Glutamatergic neuron (in vitro differentiated cells): ENCODE measurements around the gene PSME2. TPM values are rescaled to one million over a fixed set of nuclear protein-coding genes. Genes with fewer than 3 reads are reported as not detected.
A peak's percentile ranks its signal among the peaks of the same experiment; 100 is the strongest.

Experiments
- DNase-seq: peaks from one replicate; pipeline ENCODE4 v3.0.0; 2022
- H3K27ac Mint-ChIP-seq: one replicate; pipeline ENCODE4 v1.8.0; 2020; ENCODE audit warnings: mild to moderate bottlenecking, mixed read lengths, inconsistent platforms; ENCODE audit not compliant: unreplicated experiment
- H3K27me3 Mint-ChIP-seq: one replicate; pipeline ENCODE4 v1.8.0; 2020; ENCODE audit warnings: mild to moderate bottlenecking, moderate library complexity, mixed read lengths, inconsistent platforms; ENCODE audit not compliant: unreplicated experiment
- H3K36me3 Mint-ChIP-seq: one replicate; pipeline ENCODE4 v1.8.0; 2020; ENCODE audit warnings: mild to moderate bottlenecking, mixed read lengths, inconsistent platforms; ENCODE audit not compliant: unreplicated experiment
- H3K4me1 Mint-ChIP-seq: one replicate; pipeline ENCODE4 v1.8.0; 2020; ENCODE audit warnings: mild to moderate bottlenecking, low read depth, mixed read lengths, inconsistent platforms; ENCODE audit not compliant: unreplicated experiment
- H3K4me3 Mint-ChIP-seq: one replicate; pipeline ENCODE4 v1.8.0; 2020; ENCODE audit warnings: mild to moderate bottlenecking, mixed read lengths, inconsistent platforms; ENCODE audit not compliant: unreplicated experiment
- H3K9me3 Mint-ChIP-seq: one replicate; pipeline ENCODE4 v1.8.0; 2020; ENCODE audit warnings: mild to moderate bottlenecking, moderate library complexity, mixed read lengths, inconsistent platforms; ENCODE audit not compliant: unreplicated experiment
- CTCF ChIP-seq: fragments of 200-600 bp; sonication (generic); IDR thresholded peaks from one replicate; pipeline ENCODE4 v1.5.0; 2021; ENCODE audit not compliant: partially characterized antibody, unreplicated experiment
- total RNA-seq: library from RNA; stranded (reverse); fragmentation: NEBNext Ultra II Directional; extraction: Animal tissue kit (Norgen Biotek cat#: 25700); gene quantifications from one replicate; pipeline ENCODE4 v1.2.1, GENCODE V29; 2021; ENCODE audit not compliant: unreplicated experiment

Gene PSME2
- total RNA-seq, 1 donor from 2014 or later: 58.9 TPM

- peaks cover 27% of the 10 kb centered on the region for H3K4me1 Mint-ChIP-seq
- no peak for DNase-seq
- H3K27ac Mint-ChIP-seq: no peak overlapping the region
- TF ChIP-seq CTCF: no peak
- H3K9me3 Mint-ChIP-seq: peaks cover 10% of the 10 kb centered on the region
- H3K36me3 Mint-ChIP-seq: no peaks in the 10 kb centered on the region
- peaks cover 18% of the 10 kb centered on the region for H3K27me3 Mint-ChIP-seq
- H3K4me3 Mint-ChIP-seq: no peak overlapping the region
These were observed 13.4 kb downstream of the PSME2 start for GRCh38 chr14:24132976-24133375.

- Mint-ChIP-seq H3K4me3 (no peak overlapping the region), H3K36me3 (no peaks in the 10 kb centered on the region), H3K27me3 (peaks cover 16% of the 10 kb centered on the region), H3K27ac (peak overlapping the region; percentile 10), H3K9me3 (peaks cover 10% of the 10 kb centered on the region), H3K4me1 (peaks cover 27% of the 10 kb centered on the region)
- DNase-seq: no peak
- no peak for TF ChIP-seq CTCF
These were observed 14.2 kb downstream of the PSME2 start for GRCh38 chr14:24132061-24132685.

- DNase-seq: no peak
- Mint-ChIP-seq H3K9me3 (peaks cover 10% of the 10 kb centered on the region), H3K27ac (peak overlapping the region; percentile 10), H3K4me3 (peak overlapping the region; percentile 46), H3K27me3 (peaks cover 12% of the 10 kb centered on the region), H3K4me1 (peaks cover 25% of the 10 kb centered on the region), H3K36me3 (no peaks in the 10 kb centered on the region)
- no peak for TF ChIP-seq CTCF
These were observed 14.9 kb downstream of the PSME2 start for GRCh38 chr14:24131549-24131966.

GRCh38 chr14:24130717-24131548 lies 15.5 kb downstream of the PSME2 start:
- Mint-ChIP-seq H3K4me1 (peaks cover 25% of the 10 kb centered on the region), H3K4me3 (peak overlapping the region; percentile 70), H3K36me3 (no peaks in the 10 kb centered on the region), H3K9me3 (peaks cover 10% of the 10 kb centered on the region), H3K27ac (peak overlapping the region; percentile 78), H3K27me3 (peaks cover 12% of the 10 kb centered on the region)
- no peak for TF ChIP-seq CTCF
- DNase-seq: peak; percentile 23

- Mint-ChIP-seq H3K27me3 (peaks cover 10% of the 10 kb centered on the region), H3K4me3 (peak within 1 kb of the TSS; percentile 70), H3K4me1 (peaks cover 22% of the 10 kb centered on the region), H3K36me3 (no peaks in the 10 kb centered on the region), H3K27ac (peak within 1 kb of the TSS; percentile 78), H3K9me3 (peaks cover 8% of the 10 kb centered on the region)
- DNase-seq: no peak
- no peak for TF ChIP-seq CTCF
These were observed 16.1 kb downstream of the PSME2 start, which contains the start of gene FITM1 for GRCh38 chr14:24130380-24130716. Gene FITM1 (plus strand): TSS chr14:24130659. CDS start chr14:24131564, 905 bp downstream.
